CD4-positive, alpha-beta T cell treated with Interleukin-21 for 1 hour (primary cell): Measurements from ENCODE around the gene ROPN1L.
A peak's percentile ranks its signal among the peaks of the same experiment; 100 is the strongest.
"Not testable (repeated sequence)": the region's sequence is repeated elsewhere in the genome, so short reads cannot be mapped to it uniquely, and the experiment has no call there.

Experiments
- DNase-seq: peaks from one replicate; pipeline ENCODE4 v3.0.0-alpha.2; 2020

ROPN1L gene

GRCh38 chr5:10441083-10441991, at the start of gene ROPN1L:
Gene ROPN1L, plus strand, starts transcription at chr5:10441879. Its CDS starts 289 bp downstream, at chr5:10442168.
- DNase-seq: peak; percentile 83

- DNase-seq: not testable (repeated sequence)
These were observed 48.9 kb upstream of the ROPN1L start for GRCh38 chr5:10392567-10393328.

DNA sequence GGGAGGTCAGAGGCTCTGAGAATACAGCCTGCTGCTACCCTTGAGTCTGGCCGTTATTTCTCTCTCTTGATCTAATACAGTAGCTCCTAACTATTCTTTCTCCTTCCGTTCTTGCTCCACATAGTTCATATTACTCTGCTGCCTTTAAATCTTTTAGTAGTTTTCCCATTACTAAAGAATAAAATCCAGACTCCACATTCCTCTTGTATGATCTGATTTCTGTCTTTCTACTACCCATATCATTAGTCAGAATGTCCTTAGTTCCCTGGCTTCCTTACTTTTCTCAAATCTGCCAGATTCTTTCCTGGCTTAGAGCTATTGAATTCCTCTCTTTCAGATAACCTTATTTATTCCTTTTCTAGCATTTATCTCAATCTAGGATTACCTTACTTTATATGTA, 48.2 kb upstream of the ROPN1L start:
- DNase-seq: no peak

GRCh38 chr5:10396552-10396951, 45.1 kb upstream of the ROPN1L start:
- no peak for DNase-seq

- DNase-seq: no peak
These were observed 41.8 kb upstream of the ROPN1L start for GRCh38 chr5:10399839-10400238.

DNA sequence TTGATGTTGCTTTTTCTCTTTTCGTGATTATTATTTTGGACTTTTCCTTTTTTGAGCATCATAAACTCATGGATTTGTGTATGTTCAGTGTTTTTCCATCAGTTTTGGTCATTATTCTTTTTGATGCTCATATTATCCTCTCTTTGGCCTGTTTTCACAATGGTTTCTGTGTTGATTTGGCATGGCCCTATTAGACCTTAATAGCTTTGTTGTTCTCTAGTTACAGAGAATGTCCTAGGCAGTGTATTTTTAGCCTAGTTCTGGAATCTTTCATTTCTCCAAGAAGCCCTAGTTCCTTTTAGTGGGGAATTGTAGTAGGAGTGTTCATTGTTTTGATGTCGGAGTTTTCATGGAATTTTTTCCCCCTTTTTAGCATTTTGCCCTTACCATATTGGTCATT, 41.3 kb upstream of the ROPN1L start:
- DNase-seq: no peak

- DNase-seq: no peak
These were observed 40.8 kb upstream of the ROPN1L start for GRCh38 chr5:10400831-10401230.

DNA sequence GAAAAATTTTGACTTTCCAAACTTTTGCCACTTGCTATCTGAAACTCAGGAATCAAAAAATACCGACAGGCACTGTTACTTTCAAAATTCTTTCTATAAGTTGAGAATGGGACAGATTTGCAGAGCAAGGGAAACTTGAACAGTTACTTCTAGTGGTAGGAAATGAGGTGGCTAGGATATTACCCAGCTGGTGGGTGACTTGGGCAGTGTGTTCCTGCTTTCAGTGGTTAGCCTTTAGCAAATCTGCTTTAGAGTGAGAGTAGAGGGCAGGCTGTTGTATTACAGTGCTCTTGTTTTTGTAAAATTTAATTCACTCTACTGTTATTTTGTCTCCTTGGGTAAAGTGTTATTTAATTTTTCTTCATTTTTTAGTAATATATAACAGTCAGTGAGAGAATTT, 40.2 kb upstream of the ROPN1L start:
- DNase-seq: no peak

DNA sequence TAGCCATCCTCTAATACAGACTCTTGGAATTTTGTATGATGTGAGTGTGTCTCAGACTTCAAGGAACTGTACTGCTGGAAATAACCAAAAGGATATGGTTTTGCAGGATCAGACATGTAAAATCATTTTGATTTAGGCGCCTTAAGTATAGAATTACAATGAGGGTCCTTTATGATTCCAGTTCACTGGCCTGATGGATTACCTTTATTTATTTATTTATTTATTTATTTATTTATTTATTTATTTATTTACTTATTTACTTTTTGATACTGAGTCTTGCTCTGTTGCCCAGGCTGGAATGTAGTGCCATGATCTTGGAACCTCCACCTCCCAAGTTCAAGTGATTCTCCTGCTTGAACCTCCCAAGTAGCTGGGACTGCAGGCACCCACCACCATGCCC, 37.9 kb upstream of the ROPN1L start:
- DNase-seq: no peak

- no peak for DNase-seq
These were observed 35.0 kb upstream of the ROPN1L start for GRCh38 chr5:10406651-10407050.

DNA sequence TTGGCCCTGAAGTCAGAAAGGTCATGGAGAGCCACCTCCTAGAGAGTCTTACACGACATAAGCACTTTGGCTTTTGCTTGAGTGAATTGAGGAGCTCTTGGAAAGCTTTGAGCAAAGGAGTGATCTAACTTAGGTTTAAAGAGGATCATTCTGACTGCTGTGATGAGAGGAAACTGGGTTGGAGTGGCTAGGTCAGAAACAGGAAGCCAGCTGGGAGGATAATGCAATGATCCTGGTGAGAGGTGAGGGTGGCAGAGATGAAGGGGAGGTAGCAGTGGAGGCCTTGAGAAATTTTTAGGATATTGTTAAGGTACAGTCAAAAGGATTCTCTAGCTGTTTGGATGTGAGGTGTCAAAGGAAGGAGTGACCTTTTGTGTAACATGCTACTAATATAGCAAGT, 32.2 kb upstream of the ROPN1L start:
- no peak for DNase-seq

DNA sequence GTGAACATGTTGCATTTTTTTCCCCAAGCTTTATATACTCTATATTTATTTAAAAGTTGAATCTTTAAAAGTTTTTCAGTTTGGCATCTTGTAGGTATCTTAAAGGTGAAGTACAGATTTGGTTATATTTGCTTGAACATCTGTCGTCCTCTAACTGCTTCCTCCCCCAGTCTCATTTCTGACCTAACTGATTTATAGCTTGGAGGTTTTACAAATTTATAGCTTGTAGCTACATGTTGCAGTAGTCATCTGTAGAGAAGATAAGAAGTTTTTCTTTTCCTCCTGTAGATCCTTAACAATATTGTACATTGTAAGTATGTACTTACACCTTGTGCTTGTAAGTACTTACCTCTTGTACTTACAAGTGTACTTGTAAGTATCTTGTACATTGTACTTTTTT, 31.0 kb upstream of the ROPN1L start:
- DNase-seq: no peak

DNA sequence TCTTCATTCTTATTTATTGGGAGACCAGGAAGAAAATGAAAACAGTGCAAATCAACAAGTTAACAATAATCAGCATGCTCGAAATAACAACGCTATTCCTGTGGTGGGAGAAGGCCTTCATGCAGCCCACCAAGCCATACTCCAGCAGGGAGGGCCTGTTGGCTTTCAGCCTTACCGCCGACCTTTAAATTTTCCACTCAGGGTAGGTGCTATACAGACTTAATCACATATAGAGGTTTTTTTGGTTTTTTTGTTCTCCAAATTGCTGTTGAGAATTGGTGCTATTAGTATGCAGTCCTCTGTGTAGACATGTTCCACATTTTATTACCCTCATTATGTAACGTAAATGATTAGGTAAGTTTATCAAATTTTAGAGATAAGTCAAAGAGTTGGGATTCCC, 30.3 kb upstream of the ROPN1L start:
- no peak for DNase-seq

DNA sequence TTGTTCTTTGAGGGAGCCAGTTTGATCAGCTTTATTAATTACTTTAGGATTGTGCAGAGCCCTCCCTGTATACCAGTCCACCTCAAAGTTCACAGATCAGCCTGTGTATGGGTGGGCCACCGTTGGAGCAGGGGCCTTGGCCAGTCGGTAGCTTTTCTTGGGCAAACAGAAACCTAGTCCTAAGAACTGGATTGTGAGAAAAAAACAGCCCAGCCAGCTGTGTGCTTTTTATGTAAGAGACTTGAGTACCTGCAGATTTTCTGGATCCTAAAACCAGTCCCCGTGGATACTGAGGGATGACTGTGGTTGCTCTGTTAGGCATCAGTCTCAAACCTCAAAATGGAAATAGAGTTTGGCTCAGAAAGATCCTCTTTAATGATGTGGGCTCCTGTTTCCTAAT, 24.8 kb upstream of the ROPN1L start:
- no peak for DNase-seq

DNA sequence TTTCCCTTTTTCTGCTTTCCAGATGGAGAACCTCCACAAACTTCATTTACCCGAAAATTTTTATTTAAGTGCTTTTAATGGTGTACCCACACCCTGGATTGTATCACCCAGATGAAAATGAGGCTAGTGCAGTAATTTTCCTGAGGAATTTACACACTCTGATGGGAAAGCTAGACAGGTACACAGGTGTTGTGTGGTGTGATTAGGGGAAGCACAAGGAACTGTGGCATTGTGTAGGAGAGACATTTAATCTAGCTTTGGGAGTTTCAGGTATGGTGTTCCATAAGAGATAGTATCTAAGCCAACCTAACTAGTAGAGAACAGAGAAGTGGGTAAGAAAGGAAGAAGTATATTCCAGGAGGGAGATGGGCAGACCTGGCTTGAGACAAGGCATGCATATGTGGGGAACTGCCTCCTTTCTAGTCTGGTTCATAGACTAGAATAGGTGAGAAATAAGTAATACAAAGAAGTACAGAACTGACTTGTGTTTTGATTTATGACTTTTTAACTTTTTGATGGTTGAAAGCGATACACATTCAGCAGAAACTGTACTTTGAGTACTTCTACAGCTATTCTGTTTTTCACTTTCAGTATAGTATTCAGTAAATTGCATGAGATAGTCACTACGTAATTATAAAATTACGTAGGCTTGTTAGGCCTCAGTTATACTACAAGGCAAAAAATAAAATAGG, 22.9 kb upstream of the ROPN1L start:
- DNase-seq: no peak

DNA sequence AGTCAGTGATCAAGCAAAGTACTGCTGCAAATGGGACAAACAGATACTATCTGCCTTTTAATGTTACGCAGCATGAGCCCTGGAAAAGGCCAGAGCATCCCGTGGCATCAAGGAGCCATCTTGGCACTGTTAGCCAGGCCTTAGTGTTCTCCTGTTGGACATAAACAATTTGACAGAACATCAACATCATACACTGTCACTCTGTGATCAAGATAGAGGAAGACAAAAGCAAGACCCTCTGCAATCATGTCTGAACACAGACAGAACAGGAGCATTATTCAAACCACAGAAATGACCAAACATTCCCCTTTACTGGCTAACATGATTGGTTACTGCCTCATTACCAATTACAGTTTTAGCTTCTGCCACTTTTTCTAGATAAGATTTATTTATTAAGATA, 21.2 kb upstream of the ROPN1L start:
- no peak for DNase-seq

GRCh38 chr5:10420932-10421331, 20.7 kb upstream of the ROPN1L start:
- DNase-seq: no peak

DNA sequence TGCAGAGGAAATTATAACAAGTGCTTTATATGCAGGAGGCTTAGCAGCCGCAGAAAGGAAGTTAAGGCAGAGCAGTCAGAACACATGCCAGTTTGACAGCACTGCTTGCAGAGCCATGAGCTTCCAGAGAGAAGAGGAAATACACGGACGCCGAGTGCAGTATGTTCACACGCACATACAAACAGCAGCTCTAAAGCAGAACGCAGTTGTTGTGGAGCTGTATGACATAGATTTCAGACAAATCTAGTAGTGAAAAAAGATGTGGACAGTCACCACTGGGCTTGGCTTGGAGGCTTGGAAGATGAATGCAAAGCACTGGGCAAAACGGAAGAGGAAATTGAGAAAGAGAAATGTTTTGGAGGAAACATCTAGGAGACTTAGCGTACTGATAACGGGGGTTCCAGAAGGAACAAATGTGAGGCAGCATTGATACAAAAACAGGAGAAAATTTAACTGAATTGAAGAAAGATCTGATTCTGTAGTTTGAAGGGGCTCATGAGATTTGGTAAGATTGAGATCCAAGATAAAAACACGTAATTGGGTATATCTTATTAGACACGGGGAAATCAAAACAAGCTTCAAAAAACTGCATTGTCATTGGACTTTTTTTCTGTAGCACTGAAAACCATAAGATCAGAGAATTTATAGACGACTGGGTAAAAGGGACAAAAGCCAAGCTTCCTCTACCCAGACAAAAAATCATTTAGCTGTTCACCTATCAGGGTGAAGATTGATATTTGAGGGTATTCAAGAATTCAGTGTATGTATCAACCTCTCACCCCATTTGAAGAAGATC, 19.6 kb upstream of the ROPN1L start:
- DNase-seq: no peak

DNA sequence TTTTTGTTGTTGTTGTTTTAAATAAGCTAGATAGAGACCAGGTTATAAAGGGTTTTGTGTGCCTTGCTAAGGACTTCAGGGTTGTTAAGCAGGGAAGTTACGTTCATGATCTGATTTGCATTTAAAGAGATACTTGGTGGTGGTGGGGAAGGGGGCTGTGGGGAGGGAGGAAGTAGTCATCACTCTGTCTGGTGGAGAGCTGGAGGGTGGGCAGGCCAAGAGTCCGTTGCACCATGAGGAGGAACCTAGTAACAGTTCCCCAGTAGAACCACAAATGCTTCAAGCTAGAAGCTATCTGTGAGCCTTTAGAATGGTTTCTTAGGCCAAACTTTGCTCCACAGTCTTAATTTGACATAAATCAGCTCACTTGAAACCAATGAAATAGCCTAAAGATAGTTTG, 18.7 kb upstream of the ROPN1L start:
- DNase-seq: no peak

DNA sequence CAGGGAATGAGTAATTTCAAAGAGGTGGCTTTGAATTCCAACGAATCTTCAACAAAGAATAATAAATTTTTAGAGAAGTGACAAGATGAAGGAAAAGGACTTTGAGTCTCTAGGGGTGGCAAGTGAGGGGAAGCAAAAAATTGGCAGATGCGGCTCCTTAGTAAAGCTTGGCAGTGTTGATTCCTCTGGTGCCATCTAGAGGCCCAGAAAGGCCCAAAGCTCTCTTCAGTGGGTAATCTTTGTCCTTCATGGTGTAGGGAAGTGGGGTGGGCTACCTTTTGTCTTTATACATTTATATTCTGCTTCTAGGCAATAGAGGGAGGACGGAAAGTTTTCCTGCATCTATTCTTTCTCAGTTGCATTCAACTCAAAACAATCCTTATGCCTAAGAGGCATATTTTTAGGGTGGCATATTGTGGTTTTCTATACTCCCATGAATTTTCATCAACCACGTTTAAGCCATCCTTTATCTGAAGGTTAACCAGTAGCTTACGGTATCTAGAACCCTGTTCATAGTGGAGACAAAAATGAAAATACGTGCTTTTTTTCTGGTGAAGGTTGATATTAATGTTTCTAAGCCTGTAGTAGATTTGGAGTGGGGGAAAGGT, 17.5 kb upstream of the ROPN1L start:
- peak; percentile 34 for DNase-seq

GRCh38 chr5:10427201-10427600, 14.5 kb upstream of the ROPN1L start:
- no peak for DNase-seq

- no peak for DNase-seq
These were observed 13.7 kb upstream of the ROPN1L start for GRCh38 chr5:10427978-10428377.
